Measurements from ENCODE around the gene ERAP2.
A peak's percentile ranks its signal among the peaks of the same experiment; 100 is the strongest.

ERAP2 gene

GRCh38 chr5:96932026-96932425 is 55.7 kb downstream of the ERAP2 start:
- ATAC-seq (ENCODE audit: low read depth): no peak
- no peak overlapping the region for H3K4me3 ChIP-seq (ENCODE audit: severe bottlenecking)

GRCh38 chr5:96933764-96934707 is 57.7 kb downstream of the ERAP2 start:
- Histone ChIP-seq H3K27ac (ENCODE audit: poor library complexity, severe bottlenecking) (peak overlapping the region; percentile 87), H3K36me3 (ENCODE audit: low read depth) (no peaks in the 10 kb centered on the region), H3K4me3 (ENCODE audit: severe bottlenecking) (peak overlapping the region; percentile 62), H3K27me3 (ENCODE audit: insufficient read depth, poor library complexity, severe bottlenecking) (no peaks in the 10 kb centered on the region), H3K9me3 (ENCODE audit: severe bottlenecking) (no peaks in the 10 kb centered on the region), H3K4me1 (ENCODE audit: insufficient read depth, poor library complexity, severe bottlenecking) (peaks cover 27% of the 10 kb centered on the region)
- DNase-seq (ENCODE audit: low spot score): no peak
- no peak for TF ChIP-seq CTCF (IDR thresholded peaks at IDR 0.05; ENCODE audit: poor library complexity, severe bottlenecking)
- no peak for ATAC-seq (ENCODE audit: low read depth)

More at GRCh38 chr5:96932026-96932425, 55.7 kb downstream of the ERAP2 start:
- TF ChIP-seq CTCF (IDR thresholded peaks at IDR 0.05; ENCODE audit: poor library complexity, severe bottlenecking): no peak
- Histone ChIP-seq H3K27ac (ENCODE audit: poor library complexity, severe bottlenecking) (no peak overlapping the region), H3K27me3 (ENCODE audit: insufficient read depth, poor library complexity, severe bottlenecking) (no peaks in the 10 kb centered on the region), H3K4me1 (ENCODE audit: insufficient read depth, poor library complexity, severe bottlenecking) (peaks cover 19% of the 10 kb centered on the region), H3K36me3 (ENCODE audit: low read depth) (no peaks in the 10 kb centered on the region), H3K9me3 (ENCODE audit: severe bottlenecking) (no peaks in the 10 kb centered on the region)
- no peak for DNase-seq (ENCODE audit: low spot score)

- H3K36me3 ChIP-seq (ENCODE audit: low read depth): no peaks in the 10 kb centered on the region
- peaks cover 27% of the 10 kb centered on the region for H3K4me1 ChIP-seq (ENCODE audit: insufficient read depth, poor library complexity, severe bottlenecking)
- no peaks in the 10 kb centered on the region for H3K9me3 ChIP-seq (ENCODE audit: severe bottlenecking)
- no peaks in the 10 kb centered on the region for H3K27me3 ChIP-seq (ENCODE audit: insufficient read depth, poor library complexity, severe bottlenecking)
- peak; percentile 78 for ATAC-seq (ENCODE audit: low read depth)
- peak overlapping the region; percentile 87 for H3K27ac ChIP-seq (ENCODE audit: poor library complexity, severe bottlenecking)
- TF ChIP-seq CTCF (IDR thresholded peaks at IDR 0.05; ENCODE audit: poor library complexity, severe bottlenecking): no peak
- peak overlapping the region; percentile 62 for H3K4me3 ChIP-seq (ENCODE audit: severe bottlenecking)
- DNase-seq (ENCODE audit: low spot score): peak; percentile 94
Measured at GRCh38 chr5:96934708-96935558, 58.6 kb downstream of the ERAP2 start.

GRCh38 chr5:96935559-96936430 is 59.5 kb downstream of the ERAP2 start, which contains the start of gene LNPEP:
Gene LNPEP, plus strand, starts transcription at chr5:96936080. Its CDS starts 76 bp downstream, at chr5:96936156.
- Histone ChIP-seq H3K9me3 (ENCODE audit: severe bottlenecking) (no peaks in the 10 kb centered on the region), H3K27ac (ENCODE audit: poor library complexity, severe bottlenecking) (peak within 1 kb of the TSS; percentile 87), H3K4me3 (ENCODE audit: severe bottlenecking) (peak within 1 kb of the TSS; percentile 62), H3K27me3 (ENCODE audit: insufficient read depth, poor library complexity, severe bottlenecking) (no peaks in the 10 kb centered on the region), H3K36me3 (ENCODE audit: low read depth) (0 out of 2 replicates have a peak, but pooled peaks cover 4% of the 10 kb centered on the region), H3K4me1 (ENCODE audit: insufficient read depth, poor library complexity, severe bottlenecking) (peaks cover 27% of the 10 kb centered on the region)
- TF ChIP-seq CTCF (IDR thresholded peaks at IDR 0.05; ENCODE audit: poor library complexity, severe bottlenecking): no peak
- DNase-seq (ENCODE audit: low spot score): peak; percentile 99
- ATAC-seq (ENCODE audit: low read depth): peak; percentile 80

Measured in RWPE2 (cell line).